Astrocyte of the spinal cord (primary cell): ENCODE measurements around the gene LEUTX.
"Not testable (repeated sequence)": the region's sequence is repeated elsewhere in the genome, so short reads cannot be mapped to it uniquely, and the experiment has no call there.

Experiments
- DNase-seq: peaks from one replicate; pipeline ENCODE4 v3.0.0; 2011; ENCODE audit warnings: low read depth, low spot score
- H3K4me3 ChIP-seq: 2 replicates; pipeline ENCODE4 v1.5.1; 2011; ENCODE audit warnings: low read depth, mild to moderate bottlenecking, low read length, moderate library complexity
- in situ Hi-C: cut with HindIII; loops from 2 replicates; pipeline ENCODE4 v1.10.0; 2017; ENCODE audit warnings: low sequenced_read_pairs
- TF ChIP-seq, protein P1 (sequence below): IDR thresholded peaks from 2 replicates; pipeline ENCODE4 v1.5.1; 2012; ENCODE audit warnings: low read depth, mild to moderate bottlenecking, low read length, inconsistent platforms

Gene LEUTX

GRCh38 chr19:39752795-39753194 is 25.9 kb upstream of the LEUTX start:
- H3K4me3 ChIP-seq: no peak overlapping the region
- no peak for DNase-seq
- TF ChIP-seq, protein P1, sequence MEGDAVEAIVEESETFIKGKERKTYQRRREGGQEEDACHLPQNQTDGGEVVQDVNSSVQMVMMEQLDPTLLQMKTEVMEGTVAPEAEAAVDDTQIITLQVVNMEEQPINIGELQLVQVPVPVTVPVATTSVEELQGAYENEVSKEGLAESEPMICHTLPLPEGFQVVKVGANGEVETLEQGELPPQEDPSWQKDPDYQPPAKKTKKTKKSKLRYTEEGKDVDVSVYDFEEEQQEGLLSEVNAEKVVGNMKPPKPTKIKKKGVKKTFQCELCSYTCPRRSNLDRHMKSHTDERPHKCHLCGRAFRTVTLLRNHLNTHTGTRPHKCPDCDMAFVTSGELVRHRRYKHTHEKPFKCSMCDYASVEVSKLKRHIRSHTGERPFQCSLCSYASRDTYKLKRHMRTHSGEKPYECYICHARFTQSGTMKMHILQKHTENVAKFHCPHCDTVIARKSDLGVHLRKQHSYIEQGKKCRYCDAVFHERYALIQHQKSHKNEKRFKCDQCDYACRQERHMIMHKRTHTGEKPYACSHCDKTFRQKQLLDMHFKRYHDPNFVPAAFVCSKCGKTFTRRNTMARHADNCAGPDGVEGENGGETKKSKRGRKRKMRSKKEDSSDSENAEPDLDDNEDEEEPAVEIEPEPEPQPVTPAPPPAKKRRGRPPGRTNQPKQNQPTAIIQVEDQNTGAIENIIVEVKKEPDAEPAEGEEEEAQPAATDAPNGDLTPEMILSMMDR: no peak
- in situ Hi-C loops: no loop called here

- TF ChIP-seq, protein P1: no peak
These were observed 24.1 kb upstream of the LEUTX start for GRCh38 chr19:39754544-39754943.

DNA sequence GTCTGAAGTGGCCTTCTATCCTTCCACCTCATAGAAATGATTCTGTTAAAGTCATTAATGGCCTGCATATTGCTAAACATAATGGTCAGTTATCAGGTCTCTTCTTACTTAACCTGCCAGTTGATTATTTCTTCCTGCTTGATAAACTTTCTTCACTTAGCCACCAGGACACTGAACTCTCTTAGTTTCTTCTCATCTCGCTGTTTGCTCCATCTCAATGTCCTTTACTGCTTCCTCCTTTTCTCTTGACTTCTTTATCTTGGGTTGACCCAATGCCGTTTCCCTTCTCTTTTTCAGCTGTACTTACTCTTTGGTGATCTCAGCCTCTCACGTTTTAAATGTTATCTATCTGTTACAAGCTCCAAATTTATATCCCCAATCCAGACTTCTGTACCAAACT is 23.7 kb upstream of the LEUTX start:
- in situ Hi-C loops: no loop called here
- no peak overlapping the region for H3K4me3 ChIP-seq
- TF ChIP-seq, protein P1: no peak
- DNase-seq: no peak

More at GRCh38 chr19:39754544-39754943, 24.1 kb upstream of the LEUTX start:
- no peak for DNase-seq
- in situ Hi-C loops: no loop called here
- H3K4me3 ChIP-seq: no peak overlapping the region

DNA sequence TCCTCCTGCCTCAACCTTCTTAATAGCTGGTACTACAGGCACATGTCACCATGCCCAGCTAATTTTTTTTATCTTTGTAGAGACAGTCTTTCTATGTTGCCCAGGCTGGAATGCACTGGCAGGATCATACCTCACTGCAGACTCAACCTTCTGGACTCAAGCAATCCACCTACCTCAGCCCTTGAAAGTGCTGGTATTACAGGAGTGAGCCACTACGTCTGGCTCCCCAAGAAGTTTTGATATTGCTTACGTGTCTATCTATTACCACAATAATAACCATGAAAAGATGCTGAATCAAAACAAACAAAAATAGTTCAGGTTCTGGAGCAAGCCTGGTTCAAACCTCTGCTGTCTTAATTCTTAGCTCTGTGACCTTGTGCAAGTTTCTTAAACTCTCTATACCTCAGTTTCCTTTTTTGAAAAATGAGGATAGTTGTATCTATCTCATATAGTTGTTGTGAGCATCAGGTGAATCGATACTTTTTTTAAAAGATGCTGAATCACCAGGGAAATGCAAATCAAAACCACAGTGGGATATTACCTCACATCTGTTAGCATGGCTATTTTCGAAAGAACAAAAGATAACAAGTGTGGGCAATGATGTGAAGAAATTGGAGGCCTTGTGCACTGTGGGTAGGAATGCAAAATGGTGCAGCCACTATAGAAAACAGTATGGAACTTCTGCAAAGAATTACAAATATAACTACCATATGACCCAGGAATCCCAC is 19.0 kb upstream of the LEUTX start:
- in situ Hi-C loops: no loop called here
- H3K4me3 ChIP-seq: no peak overlapping the region
- no peak for DNase-seq
- TF ChIP-seq, protein P1: no peak

GRCh38 chr19:39761851-39762250 is 16.8 kb upstream of the LEUTX start:
- DNase-seq, in situ Hi-C loops, H3K4me3 ChIP-seq: not testable (repeated sequence)

GRCh38 chr19:39765091-39766076 is 13.3 kb upstream of the LEUTX start:
- TF ChIP-seq, protein P1: peak; percentile 87
- H3K4me3 ChIP-seq: no peak overlapping the region
- DNase-seq: peak; percentile 29
- in situ Hi-C loops: no loop called here

DNA sequence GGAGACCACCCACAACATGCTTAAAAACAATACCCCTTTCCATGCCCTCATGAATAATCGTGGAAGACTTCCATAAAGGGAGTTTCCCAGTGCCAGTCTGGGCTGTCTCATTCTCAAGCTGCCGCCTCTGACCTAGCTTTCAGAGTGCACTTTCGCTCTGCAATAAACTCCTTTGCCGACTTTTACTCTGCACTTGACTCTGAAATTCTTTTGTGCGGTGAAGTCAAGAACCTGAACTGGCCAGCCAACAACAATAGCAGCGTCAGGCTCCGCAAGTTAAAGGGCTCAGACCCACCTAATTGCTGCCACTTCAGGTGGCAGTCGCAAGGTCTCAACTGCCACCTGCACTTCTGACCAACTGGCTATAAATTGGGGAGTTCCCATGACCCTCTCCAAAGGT is 10.3 kb upstream of the LEUTX start:
- no peak overlapping the region for H3K4me3 ChIP-seq
- DNase-seq: no peak
- TF ChIP-seq, protein P1: no peak
- in situ Hi-C loops: no loop called here
